ENCODE measurements around the gene MADD. TPM values are rescaled to one million over a fixed set of nuclear protein-coding genes. Genes with fewer than 3 reads are reported as not detected.

The MADD gene
- total RNA-seq, 5 donors from 2014 or later (not counting 1 experiment from before 2014, with no cell fraction given): 116 to 189 (median 124) TPM

DNA sequence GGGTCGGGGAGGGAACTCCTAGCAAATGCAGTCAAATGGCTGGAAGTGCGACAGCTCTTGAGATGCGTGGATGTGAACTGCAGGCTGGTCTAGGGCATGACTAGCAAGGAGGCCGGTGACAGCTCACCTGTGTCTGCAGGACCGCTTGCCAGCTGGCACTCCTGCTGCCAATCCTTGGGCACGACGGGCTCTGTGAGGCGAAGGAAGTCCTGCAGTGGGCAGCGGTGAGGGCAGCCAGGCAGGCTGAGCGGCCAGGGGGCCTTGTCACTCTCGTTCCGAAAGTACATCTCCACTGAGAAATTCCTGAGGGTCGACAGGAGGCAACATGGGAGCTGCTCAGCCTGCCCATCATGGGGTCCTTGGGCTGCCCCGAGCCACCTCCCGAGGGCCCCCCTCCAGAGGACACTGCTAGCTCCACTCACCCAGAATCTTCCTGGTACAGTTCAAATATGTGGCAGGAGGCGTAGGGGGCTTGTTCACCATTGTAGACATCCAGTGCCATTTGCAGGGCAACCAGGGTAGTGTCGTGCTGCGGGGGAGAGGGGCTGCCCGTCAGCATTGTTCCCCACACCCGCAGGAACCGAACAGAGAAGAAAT lies 27.2 kb upstream of the MADD start:
- no peak overlapping the region for H3K27ac Mint-ChIP-seq
- DNase-seq (no peak), ATAC-seq (replicated peaks in 1 of 4) (no peak)
- CTCF ChIA-PET: no interaction called here
- POLR2A ChIA-PET: no interaction called here
- no peaks in the 10 kb centered on the region for H3K27me3 Mint-ChIP-seq
- 97% methylated on average over 18 of the region's 21 CpGs for WGBS (ENCODE audit: insufficient coverage)
- H3K9me3 Mint-ChIP-seq: no peaks in the 10 kb centered on the region
- H3K4me3 Mint-ChIP-seq: no peak overlapping the region
- no peak overlapping the region for H3K27ac ChIP-seq (ENCODE audit: low read length)
- peaks cover 45% of the 10 kb centered on the region for H3K36me3 Mint-ChIP-seq
- no peaks in the 10 kb centered on the region for H3K27me3 ChIP-seq (replicated peaks in 1 of 2; ENCODE audit: control insufficient read depth in 2 of 2, extremely low read depth in 1 of 2, insufficient read depth in 2 of 2, low read length in 1 of 2)
- peaks cover 19 to 74% of the 10 kb centered on the region in 2 donors for H3K36me3 ChIP-seq (ENCODE audit: control insufficient read depth in 2 of 2, extremely low read depth in 1 of 2, insufficient read depth in 1 of 2, low read length in 1 of 2)
- H3K4me1 ChIP-seq (ENCODE audit: control insufficient read depth in 1 of 2, extremely low read depth in 1 of 2, insufficient read depth in 2 of 2, low read length in 2 of 2): peaks cover 0 to 8% of the 10 kb centered on the region in 2 experiments
- H3K9me3 ChIP-seq: no peaks in the 10 kb centered on the region
- peaks cover 5 to 11% (median 10%) of the 10 kb centered on the region in 3 donors for H3K4me1 Mint-ChIP-seq
- no peak overlapping the region for H3K4me3 ChIP-seq (ENCODE audit: control insufficient read depth in 1 of 2, extremely low read depth in 1 of 2, low read length in 1 of 2)

DNA sequence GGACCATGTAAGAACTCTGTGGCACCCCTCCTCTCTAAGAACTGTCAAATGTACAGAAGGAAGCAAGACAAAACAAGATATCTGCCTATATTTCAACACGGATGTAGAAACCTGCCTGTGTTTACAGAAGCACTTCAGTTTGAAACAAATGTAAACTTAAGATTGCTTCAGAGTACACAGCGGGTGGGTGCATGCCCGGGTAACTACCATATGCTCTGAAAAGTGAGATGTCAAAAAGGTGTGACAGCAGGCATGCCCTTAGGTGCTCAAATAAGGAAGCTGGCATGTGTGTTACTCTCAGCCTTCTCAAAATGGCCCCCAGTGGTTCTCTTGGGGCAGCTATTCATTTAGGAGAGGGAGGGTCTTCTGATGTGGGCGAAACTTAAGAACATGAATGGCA lies 26.5 kb upstream of the MADD start:
- CTCF ChIA-PET: no interaction called here
- 95% methylated on average over 3 of the region's 4 CpGs for WGBS (ENCODE audit: insufficient coverage)

DNA sequence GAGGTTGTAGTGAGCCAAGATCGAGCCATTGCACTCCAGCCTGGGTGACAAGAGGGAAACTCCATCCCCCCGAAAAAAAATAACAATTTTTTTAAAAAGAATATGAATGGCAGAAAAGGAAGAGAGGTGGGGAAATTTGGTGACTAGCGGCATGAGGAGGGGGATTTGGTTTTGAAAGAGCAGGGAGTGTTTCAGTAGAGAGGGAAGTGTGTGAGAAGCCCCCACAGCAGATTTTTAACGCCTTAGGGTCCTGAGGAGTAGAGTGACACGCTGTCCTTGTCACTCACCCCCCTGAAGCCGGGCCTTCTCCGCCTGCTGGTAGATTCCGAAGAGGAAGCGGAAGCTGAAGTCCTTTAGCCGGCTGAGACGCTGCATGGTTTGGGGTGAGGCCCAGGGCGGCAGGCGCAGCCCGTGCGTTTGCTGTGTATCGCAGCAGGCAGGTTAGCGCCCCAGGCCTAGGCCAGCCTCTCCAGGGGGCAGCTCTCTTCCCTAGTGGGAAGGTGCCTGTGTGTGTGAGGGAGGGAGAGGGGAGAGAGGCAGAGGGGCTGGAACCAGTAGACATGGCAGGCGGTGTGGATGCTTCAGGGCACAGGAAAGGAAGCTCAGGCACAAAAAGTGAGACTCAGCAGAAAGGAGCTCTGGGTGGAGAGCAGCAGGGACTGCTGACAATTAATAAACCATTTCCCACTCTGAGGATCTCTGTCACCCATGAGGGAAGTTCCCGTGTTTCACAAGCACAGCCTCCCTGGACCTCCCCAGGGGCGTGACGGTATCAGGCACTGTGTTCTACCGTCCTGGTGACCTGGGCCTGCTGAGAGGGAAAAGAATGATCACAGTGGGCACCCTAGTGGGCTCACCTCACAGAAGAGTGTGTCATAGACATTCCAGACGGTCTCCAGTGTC lies 25.2 kb upstream of the MADD start:
- Histone ChIP-seq H3K27ac (ENCODE audit: low read length) (no peak overlapping the region), H3K9me3 (no peaks in the 10 kb centered on the region), H3K36me3 (ENCODE audit: control insufficient read depth in 2 of 2, extremely low read depth in 1 of 2, insufficient read depth in 1 of 2, low read length in 1 of 2) (peaks cover 18 to 56% of the 10 kb centered on the region in 2 donors), H3K4me3 (ENCODE audit: control insufficient read depth in 1 of 2, extremely low read depth in 1 of 2, low read length in 1 of 2) (no peak overlapping the region), H3K27me3 (replicated peaks in 1 of 2; ENCODE audit: control insufficient read depth in 2 of 2, extremely low read depth in 1 of 2, insufficient read depth in 2 of 2, low read length in 1 of 2) (no peaks in the 10 kb centered on the region), H3K4me1 (ENCODE audit: control insufficient read depth in 1 of 2, extremely low read depth in 1 of 2, insufficient read depth in 2 of 2, low read length in 2 of 2) (peaks cover 5 to 24% of the 10 kb centered on the region in 2 experiments)
- H3K36me3 Mint-ChIP-seq: peaks cover 34% of the 10 kb centered on the region
- no peaks in the 10 kb centered on the region for H3K27me3 Mint-ChIP-seq
- WGBS (ENCODE audit: insufficient coverage): 94% methylated on average over 20 of the region's 23 CpGs
- H3K27ac Mint-ChIP-seq: no peak overlapping the region
- ATAC-seq (replicated peaks in 1 of 4): no peak
- no peak for DNase-seq
- H3K9me3 Mint-ChIP-seq: no peaks in the 10 kb centered on the region
- H3K4me1 Mint-ChIP-seq: peaks cover 15 to 29% (median 28%) of the 10 kb centered on the region in 3 donors
- POLR2A ChIA-PET: interaction anchor here in 1 of 2 donors (0.6 kb wide), 1 partner anchor 30 kb away, joined by 3 read pairs; the partner anchor contains the start of gene DDB2
- H3K4me3 Mint-ChIP-seq: no peak overlapping the region
- CTCF ChIA-PET: no interaction called here

More for the DNA sequence above, 26.5 kb upstream of the MADD start:
- Histone ChIP-seq H3K27ac (ENCODE audit: low read length) (no peak overlapping the region), H3K4me3 (ENCODE audit: control insufficient read depth in 1 of 2, extremely low read depth in 1 of 2, low read length in 1 of 2) (no peak overlapping the region), H3K9me3 (no peaks in the 10 kb centered on the region), H3K27me3 (replicated peaks in 1 of 2; ENCODE audit: control insufficient read depth in 2 of 2, extremely low read depth in 1 of 2, insufficient read depth in 2 of 2, low read length in 1 of 2) (no peaks in the 10 kb centered on the region), H3K36me3 (ENCODE audit: control insufficient read depth in 2 of 2, extremely low read depth in 1 of 2, insufficient read depth in 1 of 2, low read length in 1 of 2) (peaks cover 19 to 68% of the 10 kb centered on the region in 2 donors), H3K4me1 (ENCODE audit: control insufficient read depth in 1 of 2, extremely low read depth in 1 of 2, insufficient read depth in 2 of 2, low read length in 2 of 2) (peaks cover 0 to 16% of the 10 kb centered on the region in 2 experiments)
- peaks cover 13 to 17% (median 16%) of the 10 kb centered on the region in 3 donors for H3K4me1 Mint-ChIP-seq
- ATAC-seq (replicated peaks in 1 of 4) (no peak), DNase-seq (no peak)
- H3K9me3 Mint-ChIP-seq: no peaks in the 10 kb centered on the region
- H3K27ac Mint-ChIP-seq: peak overlapping the region in 1 of 2 donors; percentile 64
- H3K4me3 Mint-ChIP-seq: no peak overlapping the region
- H3K36me3 Mint-ChIP-seq: peaks cover 40% of the 10 kb centered on the region
- H3K27me3 Mint-ChIP-seq: no peaks in the 10 kb centered on the region
- POLR2A ChIA-PET: interaction anchor here in 1 of 2 donors (0.6 kb wide), 1 partner anchor 104 kb away, joined by 3 read pairs; no protein-coding TSS in a partner anchor

DNA sequence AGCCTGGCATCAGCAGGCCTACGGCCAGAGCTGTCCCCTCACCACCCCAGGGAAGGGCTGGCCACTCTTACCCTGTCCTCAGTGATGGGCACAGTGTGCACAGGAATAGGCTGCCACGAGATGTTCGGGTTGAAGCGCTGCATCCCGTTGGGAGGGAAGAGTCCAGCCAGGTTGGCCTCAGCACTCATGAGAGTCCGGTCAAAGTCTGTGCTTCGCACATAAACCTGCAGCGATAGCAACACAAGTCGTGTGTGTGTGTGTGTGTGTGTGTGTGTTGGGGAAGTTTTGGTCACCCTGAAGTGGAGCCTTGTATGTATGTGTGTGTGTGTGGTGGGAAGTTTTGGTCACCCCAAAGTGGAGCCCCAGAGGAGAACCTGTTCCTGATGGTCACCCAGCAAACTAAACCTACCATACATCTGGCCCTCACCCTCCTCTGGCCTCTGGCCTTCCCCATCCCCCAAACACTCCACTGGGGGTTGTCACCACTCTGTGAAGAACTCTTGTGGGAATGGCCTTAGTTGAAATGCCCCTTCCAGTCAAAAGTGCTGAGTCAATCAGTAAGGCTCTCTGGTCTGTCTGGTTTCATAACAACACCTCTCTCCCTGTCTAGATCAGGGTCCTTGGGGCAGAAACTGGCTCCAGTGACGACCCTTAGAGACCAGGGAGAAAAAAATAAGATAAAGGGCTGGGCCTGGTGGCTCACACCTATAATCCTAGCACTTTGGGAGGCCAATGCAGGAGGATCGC lies 24.1 kb upstream of the MADD start:
- Mint-ChIP-seq H3K36me3 (peaks cover 27% of the 10 kb centered on the region), H3K9me3 (no peaks in the 10 kb centered on the region), H3K27ac (no peak overlapping the region), H3K27me3 (no peaks in the 10 kb centered on the region), H3K4me3 (no peak overlapping the region), H3K4me1 (peaks cover 15 to 30% (median 28%) of the 10 kb centered on the region in 3 donors)
- peaks cover 15 to 48% of the 10 kb centered on the region in 2 donors for H3K36me3 ChIP-seq (ENCODE audit: control insufficient read depth in 2 of 2, extremely low read depth in 1 of 2, insufficient read depth in 1 of 2, low read length in 1 of 2)
- CTCF ChIA-PET: interaction anchor here in 1 of 2 donors (0.5 kb wide), 1 partner anchor 209 kb away, joined by 4 read pairs; no protein-coding TSS in a partner anchor
- H3K27me3 ChIP-seq (replicated peaks in 1 of 2; ENCODE audit: control insufficient read depth in 2 of 2, extremely low read depth in 1 of 2, insufficient read depth in 2 of 2, low read length in 1 of 2): no peaks in the 10 kb centered on the region
- no peak overlapping the region for H3K4me3 ChIP-seq (ENCODE audit: control insufficient read depth in 1 of 2, extremely low read depth in 1 of 2, low read length in 1 of 2)
- peaks cover 5 to 24% of the 10 kb centered on the region in 2 experiments for H3K4me1 ChIP-seq (ENCODE audit: control insufficient read depth in 1 of 2, extremely low read depth in 1 of 2, insufficient read depth in 2 of 2, low read length in 2 of 2)
- no peak for DNase-seq
- H3K27ac ChIP-seq (ENCODE audit: low read length): no peak overlapping the region
- 93% methylated on average over 9 of the region's 11 CpGs for WGBS (ENCODE audit: insufficient coverage)
- POLR2A ChIA-PET: interaction anchor here in 1 of 2 donors (0.6 kb wide), 1 partner anchor 176 kb away, joined by 7 read pairs; no protein-coding TSS in a partner anchor
- ATAC-seq (replicated peaks in 1 of 4): no peak
- no peaks in the 10 kb centered on the region for H3K9me3 ChIP-seq

DNA sequence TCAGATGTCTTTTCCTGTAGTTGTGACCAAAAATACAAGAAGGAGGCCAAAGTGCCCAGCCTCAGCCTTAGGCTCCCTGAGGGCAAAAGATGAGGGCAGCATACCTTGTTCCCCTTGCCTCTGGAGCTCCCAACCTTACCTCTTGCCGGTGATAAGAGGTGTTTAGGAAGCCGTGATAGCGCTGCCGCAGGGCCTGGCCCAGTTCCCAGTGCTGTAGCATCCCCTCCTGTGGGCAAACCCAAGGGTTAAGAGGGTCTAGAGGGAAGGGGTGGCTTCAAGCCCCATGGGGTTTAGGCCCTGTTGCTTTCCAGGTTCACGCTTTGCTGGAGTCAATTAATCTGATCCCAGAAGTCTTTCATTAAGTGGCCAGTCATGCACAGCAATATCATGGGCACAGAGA lies 22.4 kb upstream of the MADD start:
- ChIA-PET POLR2A (interaction anchor here (1.6 to 1.8 kb wide), 2 partner anchors 32 to 33 kb away, joined by 9 to 10 read pairs; partner anchors contain the start of gene DDB2 (in 2 of the 2)), CTCF (interaction anchor here (0.6 to 1.1 kb wide), 3 partner anchors 13 to 855 kb away, joined by 3 to 4 read pairs (median 4); no protein-coding TSS in a partner anchor)
- Histone ChIP-seq H3K36me3 (ENCODE audit: control insufficient read depth in 2 of 2, extremely low read depth in 1 of 2, insufficient read depth in 1 of 2, low read length in 1 of 2) (peaks cover 6 to 34% of the 10 kb centered on the region in 2 donors), H3K4me3 (ENCODE audit: control insufficient read depth in 1 of 2, extremely low read depth in 1 of 2, low read length in 1 of 2) (no peak overlapping the region), H3K4me1 (ENCODE audit: control insufficient read depth in 1 of 2, extremely low read depth in 1 of 2, insufficient read depth in 2 of 2, low read length in 2 of 2) (peaks cover 5 to 24% of the 10 kb centered on the region in 2 experiments), H3K9me3 (no peaks in the 10 kb centered on the region), H3K27ac (ENCODE audit: low read length) (no peak overlapping the region), H3K27me3 (replicated peaks in 1 of 2; ENCODE audit: control insufficient read depth in 2 of 2, extremely low read depth in 1 of 2, insufficient read depth in 2 of 2, low read length in 1 of 2) (no peaks in the 10 kb centered on the region)
- ATAC-seq (replicated peaks in 1 of 4): no peak
- no peaks in the 10 kb centered on the region for H3K27me3 Mint-ChIP-seq
- no peak for DNase-seq
- H3K27ac Mint-ChIP-seq: peak overlapping the region in 1 of 2 donors; percentile 99
- 89% methylated on average over 5 of the region's 5 CpGs for WGBS (ENCODE audit: insufficient coverage)
- peaks cover 15 to 30% (median 28%) of the 10 kb centered on the region in 3 donors for H3K4me1 Mint-ChIP-seq
- no peaks in the 10 kb centered on the region for H3K9me3 Mint-ChIP-seq
- H3K36me3 Mint-ChIP-seq: peaks cover 12% of the 10 kb centered on the region
- peak overlapping the region; percentile 88 to 98 (median 96) for H3K4me3 Mint-ChIP-seq

All from T-cell (primary cell).